Measurements from ENCODE around the gene CHRM3. TPM values are rescaled to one million over a fixed set of nuclear protein-coding genes. Genes with fewer than 3 reads are reported as not detected.

The CHRM3 gene
- total RNA-seq, 6 experiments from 2014 or later: under 0.01 to 2.3 (median 0.99) TPM

DNA sequence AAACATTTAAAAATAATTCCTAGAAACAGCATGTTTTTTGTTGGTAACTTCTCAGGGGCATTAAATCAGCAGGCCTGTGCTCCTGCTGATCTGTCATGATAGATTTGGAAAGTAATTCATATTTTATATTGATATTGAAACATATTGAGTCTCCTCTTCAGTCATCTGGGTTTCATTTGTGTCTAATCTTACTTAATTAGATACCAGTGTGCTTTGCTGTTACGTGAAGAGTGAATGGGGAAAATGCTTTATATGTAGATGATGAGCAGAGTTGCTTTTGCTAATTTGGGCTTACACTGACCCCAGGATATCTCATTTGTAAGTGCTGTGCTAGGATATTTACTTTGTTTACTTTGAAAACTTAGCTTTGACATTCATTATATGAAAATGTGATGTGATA is 45.9 kb downstream of the CHRM3 start:
- WGBS (ENCODE audit: insufficient coverage, low coverage, low lambda C conversion rate, missing lambda C conversion rate): 50% methylated on average over 1 of the region's 1 CpG
- H3K9me3 ChIP-seq: no peaks in the 10 kb centered on the region
- ATAC-seq (no peak), DNase-seq (no peak)
- no peaks in the 10 kb centered on the region for H3K27me3 ChIP-seq
- H3K4me3 ChIP-seq: no peak overlapping the region
- intact Hi-C loops (cut with DNase I): no loop called here
- H3K36me3 ChIP-seq: no peaks in the 10 kb centered on the region
- no peak overlapping the region for H3K27ac ChIP-seq
- no peaks in the 10 kb centered on the region for H3K4me1 ChIP-seq
- TF ChIP-seq, protein P1, sequence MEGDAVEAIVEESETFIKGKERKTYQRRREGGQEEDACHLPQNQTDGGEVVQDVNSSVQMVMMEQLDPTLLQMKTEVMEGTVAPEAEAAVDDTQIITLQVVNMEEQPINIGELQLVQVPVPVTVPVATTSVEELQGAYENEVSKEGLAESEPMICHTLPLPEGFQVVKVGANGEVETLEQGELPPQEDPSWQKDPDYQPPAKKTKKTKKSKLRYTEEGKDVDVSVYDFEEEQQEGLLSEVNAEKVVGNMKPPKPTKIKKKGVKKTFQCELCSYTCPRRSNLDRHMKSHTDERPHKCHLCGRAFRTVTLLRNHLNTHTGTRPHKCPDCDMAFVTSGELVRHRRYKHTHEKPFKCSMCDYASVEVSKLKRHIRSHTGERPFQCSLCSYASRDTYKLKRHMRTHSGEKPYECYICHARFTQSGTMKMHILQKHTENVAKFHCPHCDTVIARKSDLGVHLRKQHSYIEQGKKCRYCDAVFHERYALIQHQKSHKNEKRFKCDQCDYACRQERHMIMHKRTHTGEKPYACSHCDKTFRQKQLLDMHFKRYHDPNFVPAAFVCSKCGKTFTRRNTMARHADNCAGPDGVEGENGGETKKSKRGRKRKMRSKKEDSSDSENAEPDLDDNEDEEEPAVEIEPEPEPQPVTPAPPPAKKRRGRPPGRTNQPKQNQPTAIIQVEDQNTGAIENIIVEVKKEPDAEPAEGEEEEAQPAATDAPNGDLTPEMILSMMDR (IDR thresholded peaks at IDR 0.05): no peak

DNA sequence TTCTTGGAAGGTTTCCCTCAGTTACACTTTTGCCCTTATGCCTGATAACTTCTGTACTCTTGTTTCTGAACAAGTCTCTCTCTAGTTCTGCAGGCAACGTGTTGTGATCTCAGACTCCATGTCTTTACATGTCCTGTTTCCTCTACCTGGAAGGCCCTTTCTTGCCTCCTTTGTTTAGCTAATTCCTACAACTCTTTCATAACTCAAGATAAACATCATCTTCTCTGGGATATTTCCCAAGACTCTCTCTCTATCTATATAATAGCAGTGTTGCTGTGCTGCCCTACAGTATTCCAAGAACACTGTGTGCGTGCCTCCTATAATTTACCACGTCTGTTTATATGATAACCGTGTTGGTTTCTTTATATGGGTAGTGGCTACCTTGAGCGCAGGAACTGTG is 47.8 kb downstream of the CHRM3 start:
- ATAC-seq (no peak), DNase-seq (no peak)
- intact Hi-C loops (cut with DNase I): no loop called here
- Histone ChIP-seq H3K9me3 (no peaks in the 10 kb centered on the region), H3K36me3 (no peaks in the 10 kb centered on the region), H3K4me3 (no peak overlapping the region), H3K27me3 (no peaks in the 10 kb centered on the region), H3K4me1 (no peaks in the 10 kb centered on the region), H3K27ac (no peak overlapping the region)
- TF ChIP-seq, protein P1 (IDR thresholded peaks at IDR 0.05): no peak
- no peak for TF ChIP-seq POLR2A (IDR thresholded peaks at IDR 0.05)
- WGBS (ENCODE audit: insufficient coverage, low coverage, low lambda C conversion rate, missing lambda C conversion rate): 78% methylated on average over 5 of the region's 5 CpGs
